NCI-H146 (cell line): Measurements from ENCODE around the gene GJB2.

Source experiments
- DNase-seq: peaks from one replicate; lab custom pipeline; 2025; lab: John Stamatoyannopoulos, UW

GJB2 gene

DNA sequence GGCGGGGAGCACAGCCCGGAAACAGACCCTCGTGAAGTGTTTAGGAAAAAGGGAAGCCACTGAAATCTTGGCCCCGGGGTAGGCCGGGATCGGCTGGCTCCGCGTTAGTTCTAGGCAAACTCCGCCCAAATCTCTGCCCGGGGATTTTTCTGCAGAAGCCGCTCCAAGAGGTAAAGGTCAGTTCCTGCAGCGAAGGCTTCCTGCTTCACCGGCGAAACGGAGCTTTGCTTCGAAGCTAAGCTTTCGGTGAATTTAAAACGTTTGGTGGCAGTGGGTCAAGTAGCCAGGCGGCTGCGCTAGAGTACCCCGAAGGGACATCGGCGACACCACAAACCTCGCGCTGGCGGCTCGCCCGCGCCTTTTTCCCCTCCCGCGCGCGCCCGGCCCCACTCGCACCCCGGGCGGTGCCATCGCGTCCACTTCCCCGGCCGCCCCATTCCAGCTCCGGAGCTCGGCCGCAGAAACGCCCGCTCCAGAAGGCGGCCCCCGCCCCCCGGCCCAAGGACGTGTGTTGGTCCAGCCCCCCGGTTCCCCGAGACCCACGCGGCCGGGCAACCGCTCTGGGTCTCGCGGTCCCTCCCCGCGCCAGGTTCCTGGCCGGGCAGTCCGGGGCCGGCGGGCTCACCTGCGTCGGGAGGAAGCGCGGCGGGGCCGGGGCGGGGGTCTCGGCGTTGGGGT is 441 bp downstream of the GJB2 start:
- DNase-seq: no peak

DNA sequence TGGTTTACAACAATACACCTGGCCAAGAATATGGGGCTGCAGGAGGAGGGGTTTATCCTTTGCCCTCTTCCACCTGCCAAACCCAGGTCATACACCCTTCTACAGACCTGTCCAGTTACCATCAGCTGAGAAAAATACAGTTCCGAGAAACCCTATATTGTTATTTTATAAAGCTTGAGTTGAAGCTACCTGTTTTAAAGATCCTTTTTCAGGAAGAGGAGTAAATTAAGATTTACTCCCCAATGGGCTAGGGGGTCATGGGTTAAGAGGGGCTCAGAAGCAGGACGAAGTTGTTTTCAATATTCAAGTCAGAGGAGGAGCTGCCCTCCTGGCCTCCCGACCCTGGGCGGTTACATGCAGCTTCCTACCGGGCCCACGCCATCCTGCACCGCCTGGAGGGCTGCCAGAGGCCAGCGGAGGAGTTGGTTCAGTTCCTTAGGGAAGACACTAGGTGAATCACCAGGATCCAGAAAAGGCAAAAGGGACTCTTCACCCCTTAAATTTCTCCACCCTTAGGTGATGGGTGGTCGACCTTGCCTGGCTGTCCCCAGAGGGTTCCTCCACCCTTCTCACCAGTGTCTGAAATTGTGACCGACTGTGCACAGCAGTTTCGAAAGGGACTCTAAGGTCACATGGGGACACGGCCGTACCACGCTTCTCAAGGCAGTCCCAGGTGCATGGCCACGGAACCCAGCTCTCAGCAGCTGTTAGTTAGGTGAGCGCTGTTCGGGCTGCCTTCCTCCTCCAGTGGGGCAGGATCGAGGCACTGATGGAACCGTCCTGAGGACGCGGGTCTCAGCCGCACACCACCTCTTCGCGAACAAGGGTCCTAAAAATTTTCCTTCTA is 1.2 kb downstream of the GJB2 start:
- no peak for DNase-seq

DNA sequence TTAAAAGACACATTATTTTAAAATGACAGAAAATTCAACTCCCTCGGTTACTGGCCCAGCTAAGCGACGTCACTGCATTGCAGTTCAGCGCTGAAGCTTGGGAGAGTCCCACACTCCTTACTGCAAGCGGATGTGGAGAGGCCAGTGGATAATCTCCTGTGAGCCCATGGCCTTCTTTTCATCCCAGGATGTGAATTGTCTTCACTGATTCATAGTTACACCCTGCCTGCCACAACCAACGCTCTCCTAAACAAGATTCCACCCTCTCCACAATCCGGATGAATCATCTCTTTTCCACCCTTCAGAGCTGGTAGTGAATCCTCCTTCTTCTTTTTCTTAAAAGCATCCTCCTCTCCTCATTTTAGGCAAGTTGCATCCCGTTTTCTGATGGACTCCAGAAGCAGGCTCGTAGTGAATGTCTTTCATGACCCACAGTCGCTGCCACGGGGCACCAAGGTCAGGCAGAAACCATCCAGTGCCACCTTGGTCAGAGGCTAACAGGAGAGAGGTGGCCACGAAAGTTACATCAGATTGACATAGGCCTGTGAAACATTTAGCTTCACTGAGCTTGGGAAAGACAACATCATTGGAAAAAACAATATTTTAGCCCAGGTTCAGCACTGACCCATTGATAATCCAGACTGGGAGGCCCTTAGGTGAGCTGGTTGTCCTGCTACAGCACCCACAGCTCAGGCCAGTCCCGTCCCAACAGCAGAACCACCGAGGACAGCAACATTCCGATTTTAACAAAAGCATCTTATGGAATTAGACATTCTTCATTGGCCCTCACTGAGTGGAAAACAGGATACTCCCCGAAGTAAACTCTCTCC is 2.0 kb downstream of the GJB2 start:
- DNase-seq: no peak

DNA sequence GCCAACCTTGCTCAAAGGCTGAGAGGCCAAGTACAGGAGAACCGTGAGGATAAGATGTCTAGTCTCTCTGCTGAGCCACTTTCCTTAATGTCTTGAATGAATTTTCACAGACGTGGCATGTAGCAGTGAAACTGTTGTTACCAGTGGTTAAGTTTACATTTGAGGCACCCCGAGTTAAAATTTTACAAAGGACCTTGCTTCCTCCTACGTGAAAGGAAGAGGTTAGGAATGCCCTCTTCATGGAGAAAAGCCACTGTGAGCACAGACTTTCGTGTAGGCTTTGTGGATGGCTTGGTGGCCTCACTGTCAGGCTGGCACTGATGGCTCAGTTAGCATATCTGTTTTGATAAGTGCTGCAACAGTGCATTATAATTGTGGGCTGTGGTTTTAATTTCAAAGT is 2.7 kb downstream of the GJB2 start:
- no peak for DNase-seq

DNA sequence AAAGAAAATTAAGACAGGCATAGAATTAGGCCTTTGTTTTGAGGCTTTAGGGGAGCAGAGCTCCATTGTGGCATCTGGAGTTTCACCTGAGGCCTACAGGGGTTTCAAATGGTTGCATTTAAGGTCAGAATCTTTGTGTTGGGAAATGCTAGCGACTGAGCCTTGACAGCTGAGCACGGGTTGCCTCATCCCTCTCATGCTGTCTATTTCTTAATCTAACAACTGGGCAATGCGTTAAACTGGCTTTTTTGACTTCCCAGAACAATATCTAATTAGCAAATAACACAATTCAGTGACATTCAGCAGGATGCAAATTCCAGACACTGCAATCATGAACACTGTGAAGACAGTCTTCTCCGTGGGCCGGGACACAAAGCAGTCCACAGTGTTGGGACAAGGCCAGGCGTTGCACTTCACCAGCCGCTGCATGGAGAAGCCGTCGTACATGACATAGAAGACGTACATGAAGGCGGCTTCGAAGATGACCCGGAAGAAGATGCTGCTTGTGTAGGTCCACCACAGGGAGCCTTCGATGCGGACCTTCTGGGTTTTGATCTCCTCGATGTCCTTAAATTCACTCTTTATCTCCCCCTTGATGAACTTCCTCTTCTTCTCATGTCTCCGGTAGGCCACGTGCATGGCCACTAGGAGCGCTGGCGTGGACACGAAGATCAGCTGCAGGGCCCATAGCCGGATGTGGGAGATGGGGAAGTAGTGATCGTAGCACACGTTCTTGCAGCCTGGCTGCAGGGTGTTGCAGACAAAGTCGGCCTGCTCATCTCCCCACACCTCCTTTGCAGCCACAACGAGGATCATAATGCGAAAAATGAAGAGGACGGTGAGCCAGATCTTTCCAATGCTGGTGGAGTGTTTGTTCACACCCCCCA is 3.8 kb downstream of the GJB2 start:
- DNase-seq: no peak

DNA sequence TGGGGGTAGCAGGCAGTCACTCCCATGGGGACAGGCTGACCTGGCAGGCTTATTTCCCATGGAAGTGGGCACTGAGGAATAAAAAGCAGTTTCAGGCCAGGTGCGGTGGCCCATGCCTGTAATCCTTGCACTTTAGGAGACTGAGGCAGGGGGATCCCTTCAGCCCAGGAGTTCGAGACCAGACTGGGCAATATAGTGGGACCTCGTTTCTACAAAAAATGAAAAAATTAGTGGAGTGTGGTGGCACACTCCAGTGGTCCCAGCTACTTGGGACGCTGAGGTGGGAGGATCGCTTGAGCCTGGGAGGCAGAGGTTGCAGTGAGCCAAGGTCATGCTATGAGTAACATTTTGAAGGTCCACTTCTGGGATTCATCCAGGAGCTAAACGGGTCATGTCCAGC is 6.0 kb downstream of the GJB2 start:
- DNase-seq: no peak

DNA sequence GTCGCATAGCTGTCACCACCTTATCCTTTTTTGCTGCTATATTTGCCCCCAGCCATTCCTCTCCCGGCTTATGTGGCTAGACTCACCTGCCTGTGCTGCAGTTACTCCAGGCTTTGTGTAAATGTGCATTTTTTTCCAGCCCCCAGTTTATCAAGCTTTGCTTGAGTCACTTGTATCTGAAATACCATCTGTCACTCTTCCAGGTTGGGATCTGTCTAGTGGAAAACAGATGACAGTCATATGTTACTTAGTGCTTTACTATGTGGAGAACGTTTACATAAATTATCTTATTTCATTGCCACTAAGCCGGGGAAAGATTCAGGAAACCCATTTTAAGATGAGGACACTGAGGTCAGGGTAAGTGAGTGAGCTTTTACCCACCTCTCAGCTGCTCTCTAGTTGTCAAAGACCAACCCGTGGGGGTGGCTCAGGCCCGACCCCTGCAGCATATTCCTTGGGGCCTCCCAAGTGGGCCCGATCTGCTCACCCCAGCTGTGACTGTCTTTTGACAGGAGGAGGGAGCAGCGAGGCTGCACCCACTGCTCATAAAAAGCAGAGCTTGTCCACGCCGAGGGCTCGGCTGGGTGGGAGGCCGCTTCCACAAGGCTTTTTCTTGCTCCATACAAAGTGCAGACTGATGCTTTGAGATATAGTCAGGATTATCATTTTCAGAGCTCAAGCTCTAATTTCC is 7.2 kb downstream of the GJB2 start:
- no peak for DNase-seq

DNA sequence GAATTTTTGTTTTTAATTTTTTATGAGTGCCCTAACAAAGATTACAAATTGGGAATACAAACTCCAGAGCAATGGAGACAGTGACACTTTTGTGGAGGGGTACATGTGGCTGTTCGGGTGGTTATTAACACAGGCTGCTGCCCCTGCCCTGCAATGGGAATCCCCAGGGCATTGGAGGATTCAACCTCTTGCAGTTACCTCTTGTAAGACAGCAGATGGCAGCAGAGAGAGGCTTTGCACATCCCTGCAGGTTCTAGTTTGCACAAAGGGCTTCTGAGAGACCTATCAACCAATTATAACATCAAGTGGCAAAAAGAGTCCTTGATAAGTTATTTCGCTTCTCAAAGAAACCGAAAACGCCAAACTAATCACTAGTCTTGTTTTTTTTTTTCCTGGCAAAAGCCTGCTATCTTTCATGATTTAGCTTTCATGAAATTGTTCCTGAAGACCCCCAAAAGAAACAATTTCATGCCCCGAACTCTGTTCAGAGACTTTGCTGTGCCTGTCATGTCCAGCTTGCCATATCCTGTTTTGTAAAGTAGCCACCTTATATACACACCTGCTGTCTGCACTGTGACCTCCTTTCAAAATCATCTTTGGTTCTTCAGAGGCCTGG is 10.4 kb downstream of the GJB2 start:
- DNase-seq: peak; percentile 48

DNA sequence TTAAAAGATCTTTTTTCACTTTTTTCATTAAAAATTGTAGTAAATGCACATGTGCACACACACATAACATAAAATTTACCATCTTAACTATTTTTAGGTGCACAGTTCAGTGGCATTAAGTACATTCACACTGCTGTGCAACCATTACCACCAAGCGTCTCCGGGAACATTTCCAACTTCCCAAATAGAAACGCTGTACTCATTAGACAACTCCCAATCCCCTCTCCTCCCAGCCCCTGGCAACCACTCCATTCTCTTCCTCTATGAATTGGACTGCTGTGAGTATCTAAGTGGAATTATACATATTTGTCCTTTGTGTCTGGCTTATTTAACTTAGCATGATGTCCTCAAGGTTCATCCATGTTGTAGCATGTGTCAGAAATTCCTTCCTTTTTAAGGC is 11.6 kb downstream of the GJB2 start:
- DNase-seq: no peak

DNA sequence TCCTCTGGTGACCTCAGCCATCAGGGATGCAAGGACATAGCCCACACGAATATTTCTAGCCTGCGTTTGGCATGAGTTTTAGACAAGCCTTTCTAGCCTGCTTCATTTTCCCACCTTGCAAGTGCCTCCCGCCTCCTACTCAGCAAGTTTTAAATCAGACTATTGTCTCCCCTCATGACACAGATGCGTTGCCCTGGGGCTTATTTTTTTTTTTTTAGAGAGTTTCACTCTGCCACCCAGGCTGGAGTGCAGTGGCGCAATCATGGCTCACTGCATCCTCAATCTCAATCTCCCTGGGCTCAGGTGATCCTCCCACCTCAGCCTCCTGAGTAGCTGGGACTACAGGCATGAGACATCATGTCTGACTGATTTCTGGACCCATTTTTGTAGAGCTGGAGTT is 14.6 kb downstream of the GJB2 start:
- no peak for DNase-seq

DNA sequence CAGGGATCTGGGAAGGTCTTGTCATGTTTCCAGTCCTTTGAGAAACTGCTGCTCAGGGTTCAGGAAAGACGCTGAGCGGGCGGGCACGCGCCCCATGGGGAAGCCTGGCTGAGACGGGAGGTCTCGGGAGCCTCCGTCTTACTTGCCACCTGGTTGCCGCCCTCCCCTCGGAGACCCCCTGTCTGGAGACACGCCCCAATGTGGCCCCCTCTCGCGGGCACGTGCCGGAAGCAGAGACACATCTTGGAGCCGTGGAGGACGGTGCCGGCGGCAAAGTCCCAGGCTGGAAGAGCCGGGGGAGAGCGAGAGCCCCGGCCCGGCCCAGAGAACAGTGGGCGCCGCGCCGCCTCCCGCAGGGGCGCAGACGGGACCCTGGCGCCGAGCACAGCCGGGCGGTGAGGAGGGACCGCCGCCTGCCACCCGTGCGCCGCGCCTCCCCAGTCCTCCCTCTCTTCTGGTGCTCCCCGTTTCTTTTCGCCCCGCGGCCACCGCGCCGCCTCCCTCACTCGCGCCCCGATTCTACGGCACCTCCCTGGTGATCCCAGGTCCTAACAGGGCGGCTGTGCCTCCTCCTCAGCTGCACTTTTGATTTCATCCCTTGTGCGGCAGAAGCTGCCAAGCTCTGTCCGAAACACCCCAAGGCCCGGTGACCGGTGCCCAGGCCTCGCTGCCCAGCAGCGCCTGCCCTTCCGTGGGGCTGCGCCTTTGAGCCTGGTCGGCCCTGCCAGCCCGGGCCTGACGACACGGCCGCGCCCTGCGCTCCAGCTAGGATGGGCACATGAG is 15.5 kb downstream of the GJB2 start:
- DNase-seq: no peak

DNA sequence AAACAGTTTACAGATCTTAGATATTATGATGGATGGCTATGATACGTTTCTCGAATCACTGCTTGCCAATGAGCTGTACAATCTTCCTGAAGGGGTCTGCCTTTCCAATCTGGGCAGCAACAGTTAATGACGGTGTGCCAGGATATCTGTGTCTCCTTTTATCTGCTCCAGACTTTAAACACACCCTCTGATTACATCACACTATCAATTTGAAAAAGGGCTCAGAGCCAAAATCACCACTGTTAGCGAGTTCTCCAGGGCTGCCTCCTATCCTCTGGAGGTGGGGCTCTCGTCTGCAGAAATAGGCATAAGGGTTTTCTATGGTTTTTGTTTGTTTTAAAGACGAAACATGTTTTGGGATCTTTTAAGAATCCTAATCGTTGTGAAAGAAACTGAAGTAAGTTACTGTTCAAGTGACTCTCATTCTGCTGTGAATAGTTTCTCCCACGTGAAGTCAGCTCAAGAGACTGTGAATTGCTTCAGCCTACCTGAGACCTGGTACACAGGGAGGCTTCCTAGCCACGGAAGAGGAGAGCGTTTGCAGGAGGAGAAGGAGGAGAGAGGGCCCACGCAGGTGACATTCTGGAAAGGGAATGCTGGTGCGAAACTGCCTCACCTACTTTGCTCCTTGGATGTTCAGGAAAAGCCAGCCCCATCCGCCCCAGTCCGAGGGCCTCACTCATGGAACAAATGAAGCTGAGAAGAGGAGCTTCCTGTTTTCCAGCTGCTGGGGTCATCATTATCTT is 16.7 kb downstream of the GJB2 start:
- no peak for DNase-seq

DNA sequence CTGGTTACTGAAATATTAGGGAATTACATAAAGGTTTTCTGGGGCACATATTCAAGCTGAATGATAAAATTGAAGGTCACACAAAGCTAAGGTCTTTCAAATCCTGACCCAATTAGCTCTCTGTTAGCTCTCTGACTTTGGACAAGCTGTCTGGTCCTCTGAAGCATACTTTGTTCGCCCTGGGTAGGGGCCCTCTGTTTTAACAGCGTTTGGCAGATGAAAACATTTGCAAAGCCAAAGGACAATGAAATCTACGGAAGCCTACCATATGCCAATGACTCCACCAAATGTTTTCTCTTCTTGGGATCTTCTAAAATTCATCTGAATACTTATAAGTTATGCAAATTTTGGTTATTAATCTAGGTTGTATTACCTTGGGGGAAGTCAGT is 17.3 kb downstream of the GJB2 start:
- DNase-seq: no peak

DNA sequence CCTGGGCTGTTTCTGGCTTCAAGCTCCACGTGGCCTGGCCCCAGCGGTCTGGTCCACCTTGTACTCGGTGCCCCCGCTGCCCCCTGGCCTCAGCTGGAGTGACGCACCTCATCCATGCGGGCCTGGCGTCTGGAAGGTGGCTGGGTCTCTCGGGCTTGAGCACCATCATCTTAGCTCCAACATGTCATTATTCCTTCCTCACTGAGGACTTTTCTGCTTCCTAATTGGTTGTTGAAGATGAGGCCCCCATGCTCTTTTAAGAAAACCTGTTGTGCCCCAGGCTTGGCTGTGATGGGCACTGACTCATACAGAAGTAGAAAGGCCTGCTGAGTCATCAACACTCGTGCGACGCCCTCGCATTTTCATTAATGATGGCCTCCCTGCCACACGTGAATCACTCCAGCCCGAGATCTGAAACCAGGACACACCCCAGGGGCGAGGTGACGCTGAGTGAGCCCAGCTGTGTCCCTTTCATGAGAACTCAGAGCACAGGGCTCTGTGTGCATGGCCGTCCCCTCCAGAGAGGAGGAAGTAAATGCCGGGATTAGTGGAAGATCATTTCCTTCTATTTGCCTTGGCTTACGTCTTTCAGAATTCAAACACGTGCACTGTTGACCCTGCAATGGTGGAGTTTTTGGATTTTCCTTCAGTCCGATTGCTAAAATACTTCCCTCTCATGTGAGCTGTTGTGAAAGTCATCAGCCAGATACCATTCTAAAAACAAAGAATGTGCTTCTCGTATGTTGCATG is 17.9 kb downstream of the GJB2 start:
- DNase-seq: no peak

DNA sequence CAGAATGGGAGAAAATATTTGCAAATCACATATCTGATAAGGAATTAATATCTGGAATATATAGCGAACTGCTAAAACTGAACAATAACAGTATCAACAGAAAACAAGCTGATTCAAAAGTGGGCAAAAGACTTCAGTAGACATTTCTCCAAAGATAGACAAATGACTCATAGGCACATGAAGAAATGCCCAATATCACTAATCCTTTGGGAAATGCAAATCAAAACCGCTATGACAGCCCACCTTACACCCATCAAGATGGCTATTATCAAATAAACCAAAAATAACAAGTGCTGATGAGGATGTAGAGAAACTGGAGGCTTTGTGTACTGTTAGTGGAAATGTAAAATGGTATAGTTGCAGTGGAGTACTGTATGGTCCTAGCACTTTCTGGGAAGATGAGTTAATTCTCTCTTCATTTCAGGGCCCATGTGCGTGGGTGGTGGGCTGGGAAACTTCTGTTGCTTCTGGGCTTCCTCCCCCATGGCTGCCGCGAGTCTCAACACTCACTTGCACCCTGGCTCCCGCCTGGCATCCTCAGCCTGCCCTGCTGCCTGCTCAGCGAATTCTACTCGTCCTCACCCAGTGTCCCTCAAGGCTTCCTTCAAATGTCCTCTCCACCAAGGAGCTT is 19.5 kb downstream of the GJB2 start:
- no peak for DNase-seq

DNA sequence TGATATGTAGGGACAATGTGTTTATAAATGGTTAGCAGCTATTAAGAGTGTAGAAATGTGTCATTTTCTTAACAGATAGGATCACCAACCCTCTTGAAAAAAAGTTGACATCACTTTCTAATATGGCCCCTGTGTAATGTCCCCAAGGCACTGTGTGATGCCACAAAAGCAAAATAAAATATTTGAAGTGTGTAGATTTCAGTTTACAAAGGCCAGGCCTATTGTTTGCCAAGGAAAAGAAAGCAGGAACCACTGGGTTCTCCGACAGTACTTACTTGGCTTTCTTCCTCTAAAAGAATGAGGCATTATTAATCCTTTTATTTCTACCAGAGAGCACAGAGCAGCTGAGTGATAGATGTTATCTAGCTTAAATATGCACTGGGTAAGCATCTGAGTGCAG is 21.4 kb downstream of the GJB2 start:
- no peak for DNase-seq

DNA sequence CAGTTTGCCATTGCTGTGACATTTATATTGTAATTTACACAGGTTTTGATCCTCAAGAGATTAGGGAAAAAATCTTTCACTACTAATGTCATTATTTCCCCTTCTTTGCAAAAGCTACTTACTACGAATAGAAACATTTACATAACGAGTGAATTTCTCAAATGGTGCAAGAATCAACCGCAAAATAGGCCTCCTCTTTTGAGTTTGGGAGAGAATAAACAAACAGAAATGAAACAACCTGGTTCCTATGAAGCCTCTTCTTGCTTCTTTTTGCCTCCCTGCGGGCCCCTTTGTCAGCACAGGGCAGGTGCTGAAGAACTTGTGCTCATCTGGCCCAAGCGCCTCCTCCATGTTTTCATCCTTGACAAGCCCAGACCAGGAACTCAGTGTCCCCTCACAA is 21.8 kb downstream of the GJB2 start:
- DNase-seq: no peak

DNA sequence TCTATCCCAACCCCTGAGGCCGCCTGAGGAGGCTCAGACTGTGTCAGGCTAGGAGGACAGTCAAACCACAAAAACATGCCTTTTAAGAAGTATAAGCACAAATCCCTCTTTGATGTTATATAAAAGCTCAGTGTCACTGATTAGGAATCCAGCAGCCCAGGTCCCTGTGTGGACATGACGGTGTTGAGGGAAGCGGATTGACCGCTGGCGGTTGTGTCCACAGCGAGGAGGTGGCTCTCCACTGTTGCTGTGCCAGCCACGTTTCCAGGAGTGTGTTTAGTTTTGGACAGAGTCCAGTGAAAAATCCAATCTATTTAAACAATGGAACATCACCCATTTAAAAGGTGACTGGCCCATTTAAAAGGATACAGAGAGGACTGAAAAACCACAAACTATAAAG is 24.3 kb downstream of the GJB2 start:
- no peak for DNase-seq
